OCI-LY3 (cell line): ENCODE measurements around the gene ABI2.

ENCODE experiments used
- H2AFZ ChIP-seq: fragments of 200-600, 300-600 bp; shearing (Covaris generic); 2 replicates; pipeline ENCODE4 v1.6.0; 2014; ENCODE audit warnings: antibody characterized with exemption, low read depth, low read length
- H3K27ac ChIP-seq: fragments of 200-600, 300-600 bp; sonication (generic); 2 replicates; pipeline ENCODE4 v1.5.1; 2014; ENCODE audit warnings: mild to moderate bottlenecking, low read length, moderate library complexity, mixed read lengths
- H3K27me3 ChIP-seq: fragments of 200-600, 300-600 bp; sonication (generic); 2 replicates; pipeline ENCODE4 v1.6.1; 2014; ENCODE audit warnings: low read depth, low read length, mixed read lengths
- H3K36me3 ChIP-seq: fragments of 200-600, 300-600 bp; sonication (generic); replicated peaks from 2 replicates; pipeline ENCODE3; 2014; ENCODE audit warnings: low read depth, low read length, mixed read lengths
- H3K4me1 ChIP-seq: fragments of 300-600, 200-600 bp; sonication (generic); 2 replicates; pipeline ENCODE4 v1.6.1; 2014; ENCODE audit warnings: low read length, mixed read lengths
- H3K4me2 ChIP-seq: fragments of 200-600, 300-600 bp; sonication (generic); 2 replicates; pipeline ENCODE4 v1.6.1; 2014; ENCODE audit warnings: low read length, mixed read lengths
- H3K4me3 ChIP-seq: fragments of 300-600, 200-600 bp; sonication (generic); 2 replicates; pipeline ENCODE4 v1.5.1; 2014; ENCODE audit warnings: antibody characterized with exemption, mild to moderate bottlenecking, low read length, moderate library complexity
- H3K79me2 ChIP-seq: fragments of 300-600, 200-600 bp; shearing (Covaris generic); 2 replicates; pipeline ENCODE4 v1.6.1; 2014; ENCODE audit warnings: mild to moderate bottlenecking, low read length, mixed read lengths
- H3K9ac ChIP-seq: fragments of 300-600, 200-600 bp; shearing (Covaris generic); 2 replicates; pipeline ENCODE4 v1.6.0; 2014; ENCODE audit warnings: mild to moderate bottlenecking, low read length, moderate library complexity
- H3K9me3 ChIP-seq: fragments of 200-600, 300-600 bp; shearing (Covaris generic); 2 replicates; pipeline ENCODE4 v1.6.1; 2014; ENCODE audit warnings: low read length, mixed read lengths; ENCODE audit not compliant: insufficient read depth
- H4K20me1 ChIP-seq: fragments of 200-600, 300-600 bp; sonication (generic); 2 replicates; pipeline ENCODE4 v1.6.1; 2016; ENCODE audit warnings: low read length, mixed read lengths; ENCODE audit not compliant: insufficient read depth
- EZH2phosphoT487 ChIP-seq: fragments of 200-600 bp; shearing (Covaris generic); IDR thresholded peaks from 2 replicates; pipeline ENCODE4 v1.6.1; 2018; ENCODE audit warnings: antibody characterized with exemption, mixed run types, low read depth
- TF ChIP-seq, protein P1 (sequence below): fragments of 200-600, 300-600 bp; sonication (generic); IDR thresholded peaks from 2 replicates; pipeline ENCODE4 v1.5.1; 2014; ENCODE audit warnings: antibody characterized with exemption, low read length, low read depth

ABI2 gene

DNA sequence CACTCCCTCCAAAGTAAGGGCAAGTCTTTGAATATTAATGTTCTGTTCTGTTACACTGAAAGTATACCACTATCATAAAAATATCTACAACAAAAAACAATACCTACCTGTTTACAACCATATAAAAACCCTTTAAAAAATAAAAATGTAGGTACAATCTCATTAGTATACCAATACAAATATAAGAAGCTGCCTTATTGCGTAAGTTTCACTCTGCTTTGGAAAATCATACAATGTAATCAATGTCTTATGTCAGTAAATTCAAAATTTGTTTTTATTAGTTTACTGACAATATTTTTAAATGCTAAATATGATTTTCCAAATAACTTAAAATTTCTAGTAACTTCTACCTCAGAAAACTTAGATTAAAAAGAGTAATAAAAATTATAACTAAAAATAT lies 134.1 kb downstream of the ABI2 start:
- Histone ChIP-seq H2AFZ (no peak overlapping the region), H4K20me1 (no peaks in the 10 kb centered on the region), H3K36me3 (no peaks in the 10 kb centered on the region), H3K27ac (no peak overlapping the region), H3K9me3 (no peaks in the 10 kb centered on the region), H3K4me3 (no peak overlapping the region), H3K79me2 (no peaks in the 10 kb centered on the region), H3K4me2 (no peak overlapping the region), H3K27me3 (no peaks in the 10 kb centered on the region), H3K4me1 (no peaks in the 10 kb centered on the region; the same call in 1 of the 2 replicates), H3K9ac (no peak overlapping the region)
- no peak for TF ChIP-seq EZH2phosphoT487
- TF ChIP-seq, protein P1, sequence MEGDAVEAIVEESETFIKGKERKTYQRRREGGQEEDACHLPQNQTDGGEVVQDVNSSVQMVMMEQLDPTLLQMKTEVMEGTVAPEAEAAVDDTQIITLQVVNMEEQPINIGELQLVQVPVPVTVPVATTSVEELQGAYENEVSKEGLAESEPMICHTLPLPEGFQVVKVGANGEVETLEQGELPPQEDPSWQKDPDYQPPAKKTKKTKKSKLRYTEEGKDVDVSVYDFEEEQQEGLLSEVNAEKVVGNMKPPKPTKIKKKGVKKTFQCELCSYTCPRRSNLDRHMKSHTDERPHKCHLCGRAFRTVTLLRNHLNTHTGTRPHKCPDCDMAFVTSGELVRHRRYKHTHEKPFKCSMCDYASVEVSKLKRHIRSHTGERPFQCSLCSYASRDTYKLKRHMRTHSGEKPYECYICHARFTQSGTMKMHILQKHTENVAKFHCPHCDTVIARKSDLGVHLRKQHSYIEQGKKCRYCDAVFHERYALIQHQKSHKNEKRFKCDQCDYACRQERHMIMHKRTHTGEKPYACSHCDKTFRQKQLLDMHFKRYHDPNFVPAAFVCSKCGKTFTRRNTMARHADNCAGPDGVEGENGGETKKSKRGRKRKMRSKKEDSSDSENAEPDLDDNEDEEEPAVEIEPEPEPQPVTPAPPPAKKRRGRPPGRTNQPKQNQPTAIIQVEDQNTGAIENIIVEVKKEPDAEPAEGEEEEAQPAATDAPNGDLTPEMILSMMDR = no peak

- Histone ChIP-seq H3K27ac (no peak overlapping the region), H3K4me1 (no peaks in the 10 kb centered on the region; the same call in 1 of the 2 replicates), H3K36me3 (no peaks in the 10 kb centered on the region), H3K4me3 (no peak overlapping the region), H4K20me1 (no peaks in the 10 kb centered on the region), H3K27me3 (no peaks in the 10 kb centered on the region), H2AFZ (no peak overlapping the region), H3K4me2 (no peak overlapping the region), H3K9ac (no peak overlapping the region), H3K79me2 (no peaks in the 10 kb centered on the region), H3K9me3 (no peaks in the 10 kb centered on the region)
- TF ChIP-seq, protein P1 = no peak
- TF ChIP-seq EZH2phosphoT487 = no peak
Measured at GRCh38 chr2:203463266-203463678, 135.1 kb downstream of the ABI2 start.

DNA sequence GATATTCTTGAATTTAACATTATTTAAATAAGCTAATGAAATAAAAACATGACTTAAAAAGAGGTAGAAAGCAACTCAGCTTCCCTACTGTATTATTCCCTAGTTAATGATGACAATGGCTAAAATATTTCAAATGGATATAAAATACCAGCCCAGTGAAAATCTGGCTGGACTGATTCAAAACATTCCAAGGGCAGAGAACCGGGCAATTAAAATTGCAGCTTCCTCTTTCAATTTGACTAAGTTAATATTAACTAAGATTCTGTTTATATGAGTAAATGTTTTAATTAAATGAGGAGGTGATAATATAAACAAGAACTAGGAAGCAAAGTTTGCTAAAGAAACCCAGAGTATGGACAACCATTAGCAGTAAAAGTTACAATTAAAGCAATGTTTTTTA lies 141.4 kb downstream of the ABI2 start:
- Histone ChIP-seq H3K9me3 (no peaks in the 10 kb centered on the region), H3K4me1 (peaks cover 9% of the 10 kb centered on the region), H3K27ac (no peak overlapping the region), H3K27me3 (peaks cover 6% of the 10 kb centered on the region), H2AFZ (no peak overlapping the region), H3K79me2 (no peaks in the 10 kb centered on the region), H4K20me1 (no peaks in the 10 kb centered on the region), H3K4me2 (no peak overlapping the region), H3K4me3 (no peak overlapping the region), H3K9ac (no peak overlapping the region), H3K36me3 (no peaks in the 10 kb centered on the region)
- TF ChIP-seq EZH2phosphoT487 = no peak
- TF ChIP-seq, protein P1 = no peak

DNA sequence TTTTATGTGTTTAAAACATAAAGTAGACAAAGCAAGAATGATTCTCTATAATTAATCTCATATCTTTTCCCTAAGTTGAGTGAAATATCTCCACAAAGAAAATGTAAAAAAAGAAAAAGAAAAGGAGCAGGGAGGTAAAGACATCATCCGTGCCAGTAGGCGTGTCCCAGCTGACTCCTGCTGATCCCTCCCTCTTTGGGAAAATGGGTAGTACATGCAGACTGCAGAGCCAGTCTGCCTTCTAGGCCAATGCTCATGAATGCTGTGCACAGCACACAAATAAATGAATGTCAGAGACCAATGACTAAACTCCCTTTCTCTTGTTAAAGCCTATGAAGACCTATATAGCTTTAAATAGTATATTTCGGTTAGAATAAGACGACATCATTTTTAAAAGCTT lies 142.2 kb downstream of the ABI2 start:
- Histone ChIP-seq H3K79me2 (no peaks in the 10 kb centered on the region), H4K20me1 (no peaks in the 10 kb centered on the region), H3K9ac (no peak overlapping the region), H3K27ac (no peak overlapping the region), H3K4me2 (no peak overlapping the region), H3K9me3 (no peaks in the 10 kb centered on the region), H2AFZ (no peak overlapping the region), H3K36me3 (no peaks in the 10 kb centered on the region), H3K4me1 (peaks cover 9% of the 10 kb centered on the region), H3K4me3 (no peak overlapping the region), H3K27me3 (peaks cover 6% of the 10 kb centered on the region)
- TF ChIP-seq EZH2phosphoT487 = no peak
- TF ChIP-seq, protein P1 = no peak
